ENCODE data around the gene PIGZ.

Gene PIGZ

GRCh38 chr3:197010556-197011351 lies 42.1 kb upstream of the PIGZ start:
- TF ChIP-seq EZH2phosphoT487 (IDR thresholded peaks at IDR 0.05; ENCODE audit: low read depth) (no peak), CTCF (IDR thresholded peaks at IDR 0.05; ENCODE audit: low read depth, low read length) (no peak)
- no peaks in the 10 kb centered on the region for H3K36me3 ChIP-seq (replicated peaks; ENCODE audit: low read depth, low read length)
- H3K4me3 ChIP-seq (ENCODE audit: low read length): no peak overlapping the region
- no peaks in the 10 kb centered on the region for H3K27me3 ChIP-seq (ENCODE audit: low read depth, low read length)
- H3K9me3 ChIP-seq (ENCODE audit: insufficient read depth, low read length): no peaks in the 10 kb centered on the region
- no peaks in the 10 kb centered on the region for H4K20me1 ChIP-seq (ENCODE audit: insufficient read depth, low read length)
- no peak overlapping the region for H2AFZ ChIP-seq (ENCODE audit: low read depth, low read length)
- no peaks in the 10 kb centered on the region for H3K4me1 ChIP-seq (ENCODE audit: low read length)
- H3K79me2 ChIP-seq (ENCODE audit: low read length): no peaks in the 10 kb centered on the region
- H3K9ac ChIP-seq (ENCODE audit: low read length): no peak overlapping the region
- no peak overlapping the region for H3K4me2 ChIP-seq (ENCODE audit: low read length)
- no peak overlapping the region for H3K27ac ChIP-seq (ENCODE audit: low read length)

GRCh38 chr3:197009532-197010019 lies 40.9 kb upstream of the PIGZ start:
- Histone ChIP-seq H3K4me2 (ENCODE audit: low read length) (no peak overlapping the region), H3K4me1 (ENCODE audit: low read length) (peaks cover 4% of the 10 kb centered on the region), H4K20me1 (ENCODE audit: insufficient read depth, low read length) (no peaks in the 10 kb centered on the region), H2AFZ (ENCODE audit: low read depth, low read length) (no peak overlapping the region), H3K36me3 (replicated peaks; ENCODE audit: low read depth, low read length) (no peaks in the 10 kb centered on the region), H3K4me3 (ENCODE audit: low read length) (no peak overlapping the region), H3K9ac (ENCODE audit: low read length) (no peak overlapping the region), H3K27ac (ENCODE audit: low read length) (no peak overlapping the region), H3K9me3 (ENCODE audit: insufficient read depth, low read length) (no peaks in the 10 kb centered on the region), H3K27me3 (ENCODE audit: low read depth, low read length) (no peaks in the 10 kb centered on the region), H3K79me2 (ENCODE audit: low read length) (no peaks in the 10 kb centered on the region)
- TF ChIP-seq EZH2phosphoT487 (IDR thresholded peaks at IDR 0.05; ENCODE audit: low read depth): no peak
- TF ChIP-seq CTCF (IDR thresholded peaks at IDR 0.05; ENCODE audit: low read depth, low read length): no peak

GRCh38 chr3:197008436-197009209 lies 40.0 kb upstream of the PIGZ start:
- no peak overlapping the region for H3K9ac ChIP-seq (ENCODE audit: low read length)
- no peak overlapping the region for H3K27ac ChIP-seq (ENCODE audit: low read length)
- no peaks in the 10 kb centered on the region for H3K36me3 ChIP-seq (replicated peaks; ENCODE audit: low read depth, low read length)
- no peak overlapping the region for H3K4me3 ChIP-seq (ENCODE audit: low read length)
- H3K4me2 ChIP-seq (ENCODE audit: low read length): no peak overlapping the region
- H3K9me3 ChIP-seq (ENCODE audit: insufficient read depth, low read length): no peaks in the 10 kb centered on the region
- no peaks in the 10 kb centered on the region for H3K27me3 ChIP-seq (ENCODE audit: low read depth, low read length)
- no peak overlapping the region for H2AFZ ChIP-seq (ENCODE audit: low read depth, low read length)
- H3K79me2 ChIP-seq (ENCODE audit: low read length): no peaks in the 10 kb centered on the region
- TF ChIP-seq CTCF (IDR thresholded peaks at IDR 0.05; ENCODE audit: low read depth, low read length): no peak
- no peak for TF ChIP-seq EZH2phosphoT487 (IDR thresholded peaks at IDR 0.05; ENCODE audit: low read depth)
- H3K4me1 ChIP-seq (ENCODE audit: low read length): peaks cover 11% of the 10 kb centered on the region
- no peaks in the 10 kb centered on the region for H4K20me1 ChIP-seq (ENCODE audit: insufficient read depth, low read length)

- no peaks in the 10 kb centered on the region for H3K79me2 ChIP-seq (ENCODE audit: low read length)
- peaks cover 11% of the 10 kb centered on the region for H3K4me1 ChIP-seq (ENCODE audit: low read length)
- H4K20me1 ChIP-seq (ENCODE audit: insufficient read depth, low read length): no peaks in the 10 kb centered on the region
- H3K4me3 ChIP-seq (ENCODE audit: low read length): no peak overlapping the region
- no peaks in the 10 kb centered on the region for H3K9me3 ChIP-seq (ENCODE audit: insufficient read depth, low read length)
- H3K36me3 ChIP-seq (replicated peaks; ENCODE audit: low read depth, low read length): no peaks in the 10 kb centered on the region
- H3K4me2 ChIP-seq (ENCODE audit: low read length): no peak overlapping the region
- H3K9ac ChIP-seq (ENCODE audit: low read length): no peak overlapping the region
- no peaks in the 10 kb centered on the region for H3K27me3 ChIP-seq (ENCODE audit: low read depth, low read length)
- no peak overlapping the region for H3K27ac ChIP-seq (ENCODE audit: low read length)
- TF ChIP-seq EZH2phosphoT487 (IDR thresholded peaks at IDR 0.05; ENCODE audit: low read depth): no peak
- TF ChIP-seq CTCF (IDR thresholded peaks at IDR 0.05; ENCODE audit: low read depth, low read length): no peak
- no peak overlapping the region for H2AFZ ChIP-seq (ENCODE audit: low read depth, low read length)
Measured at GRCh38 chr3:197007953-197008352, 39.3 kb upstream of the PIGZ start.

All from OCI-LY3 (cell line).